ENCODE data around the gene LIMA1.
A peak's percentile ranks its signal among the peaks of the same experiment; 100 is the strongest.

LIMA1 gene

GRCh38 chr12:50287271-50287670, 4.0 kb upstream of the LIMA1 start:
- no peak for DNase-seq (ENCODE audit: low read depth)
- TF ChIP-seq MAX (IDR thresholded peaks at IDR 0.05; ENCODE audit: low read depth, low read length) (no peak), CTCF (IDR thresholded peaks at IDR 0.05; ENCODE audit: low read depth, low read length) (no peak), MYC (IDR thresholded peaks at IDR 0.05; ENCODE audit: low read depth, low read length) (no peak)
- no peak overlapping the region for H3K4me3 ChIP-seq (ENCODE audit: low read depth, low read length)

GRCh38 chr12:50285253-50285652, 1.9 kb upstream of the LIMA1 start:
- TF ChIP-seq MAX (IDR thresholded peaks at IDR 0.05; ENCODE audit: low read depth, low read length), result no peak
- TF ChIP-seq MYC (IDR thresholded peaks at IDR 0.05; ENCODE audit: low read depth, low read length), result no peak
- no peak for TF ChIP-seq POLR2A (IDR thresholded peaks at IDR 0.05; ENCODE audit: extremely low read depth, insufficient read length)
- no peak for TF ChIP-seq CTCF (IDR thresholded peaks at IDR 0.05; ENCODE audit: low read depth, low read length)
- no peak for DNase-seq (ENCODE audit: low read depth)
- no peak overlapping the region for H3K4me3 ChIP-seq (ENCODE audit: low read depth, low read length)

- peak overlapping the region; percentile 80 for H3K4me3 ChIP-seq (ENCODE audit: low read depth, low read length)
- peak; percentile 30 for DNase-seq (ENCODE audit: low read depth)
- TF ChIP-seq MAX (IDR thresholded peaks at IDR 0.05; ENCODE audit: low read depth, low read length) (no peak), CTCF (IDR thresholded peaks at IDR 0.05; ENCODE audit: low read depth, low read length) (no peak), POLR2A (IDR thresholded peaks at IDR 0.05; ENCODE audit: extremely low read depth, insufficient read length) (no peak), MYC (IDR thresholded peaks at IDR 0.05; ENCODE audit: low read depth, low read length) (no peak)
Observed at GRCh38 chr12:50282721-50283228, 545 bp downstream of the LIMA1 start.

GRCh38 chr12:50279501-50279900, 3.8 kb downstream of the LIMA1 start:
- H3K4me3 ChIP-seq (ENCODE audit: low read depth, low read length), result no peak overlapping the region
- DNase-seq (ENCODE audit: low read depth), result no peak
- no peak for TF ChIP-seq CTCF (IDR thresholded peaks at IDR 0.05; ENCODE audit: low read depth, low read length)
- TF ChIP-seq MYC (IDR thresholded peaks at IDR 0.05; ENCODE audit: low read depth, low read length), result no peak
- TF ChIP-seq MAX (IDR thresholded peaks at IDR 0.05; ENCODE audit: low read depth, low read length), result no peak
- no peak for TF ChIP-seq POLR2A (IDR thresholded peaks at IDR 0.05; ENCODE audit: extremely low read depth, insufficient read length)

- no peak overlapping the region for H3K4me3 ChIP-seq (ENCODE audit: low read depth, low read length)
- TF ChIP-seq MAX (IDR thresholded peaks at IDR 0.05; ENCODE audit: low read depth, low read length) (no peak), CTCF (IDR thresholded peaks at IDR 0.05; ENCODE audit: low read depth, low read length) (no peak), MYC (IDR thresholded peaks at IDR 0.05; ENCODE audit: low read depth, low read length) (no peak), POLR2A (IDR thresholded peaks at IDR 0.05; ENCODE audit: extremely low read depth, insufficient read length) (no peak)
- no peak for DNase-seq (ENCODE audit: low read depth)
Observed at GRCh38 chr12:50276912-50277671, 6.2 kb downstream of the LIMA1 start.

Data from NB4 (cell line).